Left lung (tissue), 10 donors: Measurements from ENCODE around the gene KRT35. TPM values are rescaled to one million over a fixed set of nuclear protein-coding genes. Genes with fewer than 3 reads are reported as not detected.

ENCODE experiments used
- ATAC-seq: fragments of 200-7000 bp; cut with Tn5 transposase; one replicate; pipeline ENCODE4 v1.9.1; 2020; ENCODE audit warnings: moderate library complexity
- DNase-seq, 4 donors: peaks; one replicate each; pipeline ENCODE4 v3.0.0-alpha.2; 2013 to 2020
- H3K27ac ChIP-seq, 2 donors: fragments of 200-600 bp; sonication (generic) in 1 of 2; one replicate each; pipeline versions ENCODE4 v1.5.0 to v1.8.0; 2020 to 2021
- H3K27me3 ChIP-seq, 2 donors: fragments of 200-600 bp; sonication (generic) in 1 of 2; one replicate each; pipeline versions ENCODE4 v1.5.0 to v1.8.0; 2020 to 2021
- H3K36me3 ChIP-seq, 2 donors: fragments of 200-600 bp; sonication (generic) in 1 of 2; one replicate each; pipeline versions ENCODE4 v1.5.0 to v1.8.0; 2020 to 2021
- H3K4me1 ChIP-seq, 2 donors: fragments of 200-600 bp; one replicate each; pipeline ENCODE4 v1.8.0; 2021
- H3K4me3 ChIP-seq, 2 donors: fragments of 200-600 bp; sonication (generic) in 1 of 2; one replicate each; pipeline versions ENCODE4 v1.5.0 to v1.8.0; 2020 to 2021; ENCODE audit warnings: mild to moderate bottlenecking in 1 of 2
- H3K9me3 ChIP-seq, 2 donors: fragments of 200-600 bp; sonication (generic) in 1 of 2; one replicate each; pipeline versions ENCODE4 v1.5.0 to v1.8.0; 2020 to 2021
- CTCF ChIP-seq, 2 donors: fragments of 200-600 bp; sonication (generic) in 1 of 2; IDR thresholded peaks; one replicate each; pipeline versions ENCODE4 v1.5.0 to v1.8.0; 2021; ENCODE audit warnings: antibody characterized with exemption in 2 of 2
- intact Hi-C, 2 donors: fragments of 100-400 bp; cut with DNase I; formaldehyde crosslinking; loops; one replicate each; pipeline versions ENCODE4 v1.11.2 to v1.14.2; 2022
- polyA plus RNA-seq, 6 donors: library from polyadenylated mRNA; unstranded; fragments of 120-200 nt; gene quantifications; one replicate each; pipeline ENCODE4 v1.2.1, GENCODE V29; 2013; ENCODE audit not compliant: insufficient read length in 6 of 6
- total RNA-seq, 2 donors: library from RNA; stranded (reverse); fragmentation: NEBNext Ultra II Directional; extraction: Animal tissue kit (Norgen Biotek cat#: 25700); gene quantifications; one replicate each; pipeline ENCODE4 v1.2.1, GENCODE V29; 2021
- donor health status: DM: no; HTN: yes; CAD: no.
- donor health status: DM: no; HTN: no; CAD: no.

KRT35 gene
- total and polyA plus RNA-seq, 8 donors, result not detected

GRCh38 chr17:41518789-41519449 lies 38.0 kb upstream of the KRT35 start, which contains the start of gene KRT15:
Gene KRT15, minus strand, starts transcription at chr17:41518890. Its CDS starts 63 bp downstream, at chr17:41518827.
- H3K27me3 ChIP-seq, result peaks cover 0 to 29% of the 10 kb centered on the region in 2 donors
- no peak within 1 kb of the TSS for H3K27ac ChIP-seq
- no peak for DNase-seq
- H3K36me3 ChIP-seq, result peaks cover 0 to 3% of the 10 kb centered on the region in 2 donors
- intact Hi-C loops, result no loop called here
- H3K9me3 ChIP-seq, result no peaks in the 10 kb centered on the region
- ATAC-seq, result no peak
- H3K4me1 ChIP-seq, result peaks cover 0 to 16% of the 10 kb centered on the region in 2 donors
- no peak within 1 kb of the TSS for H3K4me3 ChIP-seq
- TF ChIP-seq CTCF (IDR thresholded peaks at IDR 0.05), result no peak

GRCh38 chr17:41518031-41518430 lies 37.1 kb upstream of the KRT35 start:
- Histone ChIP-seq H3K4me1 (peaks cover 0 to 13% of the 10 kb centered on the region in 2 donors), H3K9me3 (no peaks in the 10 kb centered on the region), H3K36me3 (no peaks in the 10 kb centered on the region), H3K27me3 (peaks cover 0 to 29% of the 10 kb centered on the region in 2 donors), H3K4me3 (no peak overlapping the region), H3K27ac (no peak overlapping the region)
- intact Hi-C loops, result no loop called here
- DNase-seq (no peak), ATAC-seq (no peak)
- no peak for TF ChIP-seq CTCF (IDR thresholded peaks at IDR 0.05)

- Histone ChIP-seq H3K36me3 (no peaks in the 10 kb centered on the region), H3K27me3 (peaks cover 0 to 28% of the 10 kb centered on the region in 2 donors), H3K4me1 (peaks cover 0 to 4% of the 10 kb centered on the region in 2 donors), H3K4me3 (no peak overlapping the region), H3K27ac (no peak overlapping the region), H3K9me3 (no peaks in the 10 kb centered on the region)
- intact Hi-C loops, result no loop called here
- peak; percentile 3 for ATAC-seq
- no peak for TF ChIP-seq CTCF (IDR thresholded peaks at IDR 0.05)
- peak in 2 of 4 donors; percentile 75 to 83 for DNase-seq
These were observed 35.9 kb upstream of the KRT35 start for GRCh38 chr17:41516830-41517283.

GRCh38 chr17:41516147-41516829 lies 35.3 kb upstream of the KRT35 start:
- ATAC-seq (peak; percentile 52), DNase-seq (peak in 2 of 4 donors; percentile 61 to 69)
- Histone ChIP-seq H3K4me3 (no peak overlapping the region), H3K9me3 (no peaks in the 10 kb centered on the region), H3K36me3 (no peaks in the 10 kb centered on the region), H3K4me1 (no peaks in the 10 kb centered on the region), H3K27ac (no peak overlapping the region), H3K27me3 (peaks cover 0 to 32% of the 10 kb centered on the region in 2 donors)
- intact Hi-C loops, result no loop called here
- no peak for TF ChIP-seq CTCF (IDR thresholded peaks at IDR 0.05)

- Histone ChIP-seq H3K4me1 (no peaks in the 10 kb centered on the region), H3K9me3 (no peaks in the 10 kb centered on the region), H3K4me3 (no peak overlapping the region), H3K27me3 (peaks cover 0 to 24% of the 10 kb centered on the region in 2 donors), H3K36me3 (no peaks in the 10 kb centered on the region), H3K27ac (no peak overlapping the region)
- ATAC-seq (no peak), DNase-seq (peak in 1 of 4 donors; percentile 29)
- intact Hi-C loops, result no loop called here
- TF ChIP-seq CTCF (IDR thresholded peaks at IDR 0.05), result no peak
These were observed 32.2 kb upstream of the KRT35 start for GRCh38 chr17:41513168-41513547.
